Islet of Langerhans (tissue), 1 donor: ENCODE results near the gene HOTAIR.

Experiments used
- FAIRE-seq: peaks from one replicate; lab custom pipeline; 2011; peaks lifted over from hg19 to GRCh38; lab: Jason Lieb, UNC

The HOTAIR gene

GRCh38 chr12:53987787-53988230 is 13.1 kb upstream of the HOTAIR start:
- no peak for FAIRE-seq

- FAIRE-seq: no peak
Observed at GRCh38 chr12:53986686-53987483, 12.1 kb upstream of the HOTAIR start.

GRCh38 chr12:53985994-53986685 is 11.4 kb upstream of the HOTAIR start:
- no peak for FAIRE-seq

GRCh38 chr12:53985692-53985993 is 10.9 kb upstream of the HOTAIR start:
- no peak for FAIRE-seq

GRCh38 chr12:53984901-53985691 is 10.3 kb upstream of the HOTAIR start, which contains the start of gene HOXC10:
Gene HOXC10 (plus strand): TSS chr12:53985146. CDS start chr12:53985260, 114 bp downstream.
- no peak for FAIRE-seq

GRCh38 chr12:53983950-53984572 is 9.3 kb upstream of the HOTAIR start:
- no peak for FAIRE-seq

- no peak for FAIRE-seq
Observed at GRCh38 chr12:53983568-53983949, 8.8 kb upstream of the HOTAIR start.

- FAIRE-seq: no peak
Observed at GRCh38 chr12:53982648-53983567, 8.2 kb upstream of the HOTAIR start.

- no peak for FAIRE-seq
Observed at GRCh38 chr12:53981634-53982565, 7.1 kb upstream of the HOTAIR start.

GRCh38 chr12:53980802-53981496 is 6.2 kb upstream of the HOTAIR start:
- FAIRE-seq: no peak

- no peak for FAIRE-seq
Observed at GRCh38 chr12:53980104-53980801, 5.5 kb upstream of the HOTAIR start.

GRCh38 chr12:53978477-53979356 is 4.0 kb upstream of the HOTAIR start:
- no peak for FAIRE-seq

- FAIRE-seq: no peak
Observed at GRCh38 chr12:53977596-53978445, 3.1 kb upstream of the HOTAIR start.

- FAIRE-seq: no peak
Observed at GRCh38 chr12:53976823-53977595, 2.3 kb upstream of the HOTAIR start.

GRCh38 chr12:53976172-53976822 is 1.5 kb upstream of the HOTAIR start:
- no peak for FAIRE-seq
